ENCODE results near the gene PCCA.
A peak's percentile ranks its signal among the peaks of the same experiment; 100 is the strongest.
"Not testable (repeated sequence)": the region's sequence is repeated elsewhere in the genome, so short reads cannot be mapped to it uniquely, and the experiment has no call there.

Gene PCCA

GRCh38 chr13:100088644-100089464, at the start of gene PCCA:
TSS of gene PCCA (plus strand) at chr13:100089093. CDS start at chr13:100089121, 28 bp downstream.
- DNase-seq = peak; percentile 89

GRCh38 chr13:100039740-100040139, 49.2 kb upstream of the PCCA start:
- no peak for DNase-seq

GRCh38 chr13:100040196-100040595, 48.7 kb upstream of the PCCA start:
- DNase-seq = no peak

GRCh38 chr13:100044936-100045335, 44.0 kb upstream of the PCCA start:
- no peak for DNase-seq

GRCh38 chr13:100045355-100045754, 43.5 kb upstream of the PCCA start:
- DNase-seq = no peak

- DNase-seq = no peak
These were observed 37.8 kb upstream of the PCCA start for GRCh38 chr13:100051070-100051469.

- DNase-seq = no peak
These were observed 29.1 kb upstream of the PCCA start for GRCh38 chr13:100059827-100060226.

GRCh38 chr13:100063333-100063732, 25.6 kb upstream of the PCCA start:
- no peak for DNase-seq

- no peak for DNase-seq
These were observed 25.0 kb upstream of the PCCA start for GRCh38 chr13:100063906-100064305.

GRCh38 chr13:100068133-100068931, 20.6 kb upstream of the PCCA start:
- DNase-seq = no peak

- DNase-seq = no peak
These were observed 19.6 kb upstream of the PCCA start for GRCh38 chr13:100069278-100069677.

GRCh38 chr13:100075700-100076587, 12.9 kb upstream of the PCCA start:
- DNase-seq = no peak

GRCh38 chr13:100079003-100079402, 9.9 kb upstream of the PCCA start:
- DNase-seq = not testable (repeated sequence)

- DNase-seq = not testable (repeated sequence)
These were observed 5.5 kb upstream of the PCCA start for GRCh38 chr13:100083401-100083800.

- no peak for DNase-seq
These were observed 635 bp upstream of the PCCA start for GRCh38 chr13:100088273-100088643.

GRCh38 chr13:100089465-100090032, 656 bp downstream of the PCCA start:
- no peak for DNase-seq

- DNase-seq = no peak
These were observed 2.0 kb downstream of the PCCA start for GRCh38 chr13:100090861-100091260.

- DNase-seq = no peak
These were observed 2.5 kb downstream of the PCCA start for GRCh38 chr13:100091391-100091790.

- not testable (repeated sequence) for DNase-seq
These were observed 3.4 kb downstream of the PCCA start for GRCh38 chr13:100092273-100092672.

- DNase-seq = no peak
These were observed 6.6 kb downstream of the PCCA start for GRCh38 chr13:100095498-100095897.

GRCh38 chr13:100096526-100096925, 7.6 kb downstream of the PCCA start:
- no peak for DNase-seq

- no peak for DNase-seq
These were observed 8.9 kb downstream of the PCCA start for GRCh38 chr13:100097821-100098220.

Measured in GDM1 (cell line).